Neural cell (in vitro differentiated cells): ENCODE results near the gene TRIM24. TPM values are rescaled to one million over a fixed set of nuclear protein-coding genes. Genes with fewer than 3 reads are reported as not detected.
"Not testable (repeated sequence)": the region's sequence is repeated elsewhere in the genome, so short reads cannot be mapped to it uniquely, and the experiment has no call there.

Experiments used
- H2AFZ ChIP-seq: fragments of 200-600, 300-800 bp; sonication (generic), shearing (Covaris generic); 2 replicates; pipeline ENCODE4 v1.6.0; 2014; ENCODE audit warnings: low read depth, mild to moderate bottlenecking, antibody characterized with exemption, low read length, moderate library complexity
- H3F3A ChIP-seq: fragments of 200-600 bp; shearing (Covaris generic); 2 replicates; pipeline ENCODE4 v1.6.1; 2016; ENCODE audit warnings: mild to moderate bottlenecking, moderate library complexity, mixed read lengths, antibody characterized with exemption, low read length; ENCODE audit not compliant: insufficient read depth, poor library complexity, severe bottlenecking
- H3K27ac ChIP-seq: fragments of 200-600, 300-800 bp; sonication (generic), shearing (Covaris generic); 2 replicates; pipeline ENCODE4 v1.5.1; 2014; ENCODE audit warnings: mild to moderate bottlenecking, low read length, moderate library complexity
- H3K27me3 ChIP-seq: fragments of 300-800, 200-600 bp; sonication (generic), shearing (Covaris generic); 2 replicates; pipeline ENCODE4 v1.6.0; 2014; ENCODE audit warnings: mild to moderate bottlenecking, low read depth, low read length, moderate library complexity; ENCODE audit not compliant: insufficient read depth
- H3K36me3 ChIP-seq: fragments of 300-800, 200-600 bp; sonication (generic), shearing (Covaris generic); 2 replicates; pipeline ENCODE4 v1.5.1; 2014; ENCODE audit warnings: mild to moderate bottlenecking, antibody characterized with exemption, low read length, moderate library complexity; ENCODE audit not compliant: insufficient read depth
- H3K4me2 ChIP-seq: fragments of 300-800, 200-600 bp; sonication (generic), shearing (Covaris generic); 2 replicates; pipeline ENCODE4 v1.6.0; 2014; ENCODE audit warnings: mild to moderate bottlenecking, low read length
- H3K4me3 ChIP-seq: fragments of 300-800, 200-600 bp; sonication (generic), shearing (Covaris generic); 2 replicates; pipeline ENCODE4 v1.5.1; 2014; ENCODE audit warnings: mild to moderate bottlenecking, low read length, moderate library complexity
- H3K79me2 ChIP-seq: fragments of 200-600 bp; shearing (Covaris generic); replicated peaks from 2 replicates; pipeline ENCODE4 v1.6.0; 2014; ENCODE audit warnings: mild to moderate bottlenecking, low read length, moderate library complexity; ENCODE audit not compliant: insufficient read depth
- H3K9ac ChIP-seq: fragments of 300-800, 200-600 bp; sonication (generic), shearing (Covaris generic); 2 replicates; pipeline ENCODE4 v1.6.1; 2016; ENCODE audit warnings: mild to moderate bottlenecking, low read length, mixed read lengths
- H3K9me2 ChIP-seq: fragments of 200-600 bp; shearing (Covaris generic); 2 replicates; pipeline ENCODE4 v1.6.1; 2016; ENCODE audit warnings: mild to moderate bottlenecking, low read length, mixed read lengths; ENCODE audit not compliant: insufficient read depth
- H3K9me3 ChIP-seq: fragments of 200-600, 300-800 bp; sonication (generic), shearing (Covaris generic); 2 replicates; pipeline ENCODE4 v1.6.1; 2016; ENCODE audit warnings: mild to moderate bottlenecking, mixed run types, low read length, moderate library complexity, mixed read lengths
- H4K20me1 ChIP-seq: fragments of 200-600 bp; shearing (Covaris generic); 2 replicates; pipeline ENCODE4 v1.6.1; 2016; ENCODE audit warnings: mild to moderate bottlenecking, mixed run types; ENCODE audit not compliant: insufficient read depth
- EP300 ChIP-seq: fragments of 450-650 bp; conservative IDR thresholded peaks from 2 replicates; pipeline ENCODE4 v1.6.1; 2014; ENCODE audit warnings: antibody characterized with exemption, mild to moderate bottlenecking, moderate library complexity; ENCODE audit not compliant: poor library complexity, severe bottlenecking
- EZH2 ChIP-seq: fragments of 200-600, 300-800 bp; shearing (Covaris generic), sonication (generic); IDR thresholded peaks from 2 replicates; pipeline ENCODE4 v1.6.1; 2014; ENCODE audit warnings: antibody characterized with exemption, low read length, borderline replicate concordance, mild to moderate bottlenecking; ENCODE audit not compliant: insufficient read depth, poor library complexity, severe bottlenecking
- MXI1 ChIP-seq: fragments of 450-650 bp; conservative IDR thresholded peaks from 2 replicates; pipeline ENCODE4 v1.6.1; 2014; ENCODE audit warnings: antibody characterized with exemption, mild to moderate bottlenecking; ENCODE audit not compliant: poor library complexity, severe bottlenecking
- POLR2AphosphoS5 ChIP-seq: IDR thresholded peaks from 2 replicates; pipeline ENCODE4 v1.6.1; 2012
- RAD21 ChIP-seq: fragments of 450-650 bp; conservative IDR thresholded peaks from 2 replicates; pipeline ENCODE4 v1.6.1; 2014; ENCODE audit warnings: antibody characterized with exemption, mild to moderate bottlenecking, moderate library complexity
- SMC3 ChIP-seq: fragments of 450-650 bp; conservative IDR thresholded peaks from 2 replicates; pipeline ENCODE4 v1.6.1; 2014; ENCODE audit warnings: antibody characterized with exemption, mild to moderate bottlenecking, moderate library complexity; ENCODE audit not compliant: poor library complexity
- TAF1 ChIP-seq: IDR thresholded peaks from 2 replicates; pipeline ENCODE4 v1.6.1; 2012; ENCODE audit warnings: low read depth
- polyA plus RNA-seq: library from polyadenylated mRNA; depleted of rRNA; stranded (reverse); fragments of >200 nt; gene quantifications from 2 replicates; pipeline ENCODE4 v1.2.3, GENCODE V29; 2014
- TF ChIP-seq, protein P1 (sequence below): IDR thresholded peaks from 2 replicates; pipeline ENCODE4 v1.6.1; 2012; ENCODE audit warnings: borderline replicate concordance
- TF ChIP-seq, protein P2 (sequence below): fragments of 450-650 bp; IDR thresholded peaks from 2 replicates; pipeline ENCODE4 v1.5.1; 2014; ENCODE audit warnings: antibody characterized with exemption, mild to moderate bottlenecking, moderate library complexity; ENCODE audit not compliant: poor library complexity, severe bottlenecking

TRIM24 gene
- polyA plus RNA-seq, 1 donor from 2014 or later, result 47.1 TPM

DNA sequence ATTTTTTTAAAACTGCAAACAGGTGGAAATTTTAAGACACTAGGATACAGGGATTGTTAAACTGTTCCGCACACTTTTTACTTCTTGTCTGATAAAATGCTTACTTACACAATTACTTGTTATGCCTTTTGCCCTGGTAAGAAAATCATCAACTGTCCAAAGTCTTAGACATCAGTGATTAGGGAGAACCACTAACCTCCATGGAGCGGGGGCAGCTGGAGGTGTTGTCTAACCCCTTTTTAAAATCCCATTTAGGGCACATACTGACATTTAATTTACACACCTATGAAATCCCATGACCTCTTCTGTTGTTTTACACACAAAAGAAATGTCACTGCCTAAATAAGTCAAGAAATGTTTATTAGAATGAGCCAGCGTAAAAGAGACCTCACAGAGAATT, 65.7 kb downstream of the TRIM24 start:
- peaks cover 6% of the 10 kb centered on the region for H3K79me2 ChIP-seq
- H3K9me2 ChIP-seq, result no peaks in the 10 kb centered on the region

DNA sequence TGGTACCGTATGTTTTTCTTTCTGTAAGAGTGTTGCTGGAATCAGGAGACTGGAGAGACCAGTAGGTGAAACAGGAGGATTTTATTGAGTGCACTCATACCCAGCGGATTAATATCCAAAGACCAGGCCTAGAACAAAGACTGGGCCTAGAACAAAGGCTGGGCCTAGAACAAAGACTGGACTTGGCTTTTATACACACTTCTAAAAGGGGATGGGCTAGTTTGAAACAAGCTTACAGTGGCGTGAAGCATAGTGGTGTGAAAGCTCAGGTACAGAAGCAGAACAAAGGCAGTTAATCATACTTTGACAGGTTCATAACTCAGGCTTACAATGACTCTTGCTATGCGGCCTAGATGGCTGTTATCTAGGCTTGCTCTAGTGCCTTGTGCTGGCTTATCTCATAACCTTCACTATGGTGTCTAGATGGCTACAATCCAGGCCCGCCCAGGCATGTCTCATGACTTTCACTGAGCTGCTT, 67.7 kb downstream of the TRIM24 start:
- Histone ChIP-seq H3K79me2 (peaks cover 6% of the 10 kb centered on the region), H3K36me3 (peaks cover 24% of the 10 kb centered on the region), H2AFZ (no peak overlapping the region), H3K4me2 (no peak overlapping the region), H3K27me3 (no peaks in the 10 kb centered on the region), H3K9me3 (peaks cover 7% of the 10 kb centered on the region), H3F3A (no peaks in the 10 kb centered on the region), H3K9me2 (no peaks in the 10 kb centered on the region), H3K4me3 (no peak overlapping the region), H3K27ac (no peak overlapping the region), H4K20me1 (no peaks in the 10 kb centered on the region), H3K9ac (no peak overlapping the region)
- TF ChIP-seq, protein P1, sequence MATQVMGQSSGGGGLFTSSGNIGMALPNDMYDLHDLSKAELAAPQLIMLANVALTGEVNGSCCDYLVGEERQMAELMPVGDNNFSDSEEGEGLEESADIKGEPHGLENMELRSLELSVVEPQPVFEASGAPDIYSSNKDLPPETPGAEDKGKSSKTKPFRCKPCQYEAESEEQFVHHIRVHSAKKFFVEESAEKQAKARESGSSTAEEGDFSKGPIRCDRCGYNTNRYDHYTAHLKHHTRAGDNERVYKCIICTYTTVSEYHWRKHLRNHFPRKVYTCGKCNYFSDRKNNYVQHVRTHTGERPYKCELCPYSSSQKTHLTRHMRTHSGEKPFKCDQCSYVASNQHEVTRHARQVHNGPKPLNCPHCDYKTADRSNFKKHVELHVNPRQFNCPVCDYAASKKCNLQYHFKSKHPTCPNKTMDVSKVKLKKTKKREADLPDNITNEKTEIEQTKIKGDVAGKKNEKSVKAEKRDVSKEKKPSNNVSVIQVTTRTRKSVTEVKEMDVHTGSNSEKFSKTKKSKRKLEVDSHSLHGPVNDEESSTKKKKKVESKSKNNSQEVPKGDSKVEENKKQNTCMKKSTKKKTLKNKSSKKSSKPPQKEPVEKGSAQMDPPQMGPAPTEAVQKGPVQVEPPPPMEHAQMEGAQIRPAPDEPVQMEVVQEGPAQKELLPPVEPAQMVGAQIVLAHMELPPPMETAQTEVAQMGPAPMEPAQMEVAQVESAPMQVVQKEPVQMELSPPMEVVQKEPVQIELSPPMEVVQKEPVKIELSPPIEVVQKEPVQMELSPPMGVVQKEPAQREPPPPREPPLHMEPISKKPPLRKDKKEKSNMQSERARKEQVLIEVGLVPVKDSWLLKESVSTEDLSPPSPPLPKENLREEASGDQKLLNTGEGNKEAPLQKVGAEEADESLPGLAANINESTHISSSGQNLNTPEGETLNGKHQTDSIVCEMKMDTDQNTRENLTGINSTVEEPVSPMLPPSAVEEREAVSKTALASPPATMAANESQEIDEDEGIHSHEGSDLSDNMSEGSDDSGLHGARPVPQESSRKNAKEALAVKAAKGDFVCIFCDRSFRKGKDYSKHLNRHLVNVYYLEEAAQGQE, result no peak
- no peak for TF ChIP-seq EP300
- no peak for TF ChIP-seq POLR2AphosphoS5
- TF ChIP-seq EZH2, result no peak
- no peak for TF ChIP-seq RAD21
- TF ChIP-seq TAF1, result no peak
- TF ChIP-seq SMC3, result no peak
- TF ChIP-seq, protein P2, sequence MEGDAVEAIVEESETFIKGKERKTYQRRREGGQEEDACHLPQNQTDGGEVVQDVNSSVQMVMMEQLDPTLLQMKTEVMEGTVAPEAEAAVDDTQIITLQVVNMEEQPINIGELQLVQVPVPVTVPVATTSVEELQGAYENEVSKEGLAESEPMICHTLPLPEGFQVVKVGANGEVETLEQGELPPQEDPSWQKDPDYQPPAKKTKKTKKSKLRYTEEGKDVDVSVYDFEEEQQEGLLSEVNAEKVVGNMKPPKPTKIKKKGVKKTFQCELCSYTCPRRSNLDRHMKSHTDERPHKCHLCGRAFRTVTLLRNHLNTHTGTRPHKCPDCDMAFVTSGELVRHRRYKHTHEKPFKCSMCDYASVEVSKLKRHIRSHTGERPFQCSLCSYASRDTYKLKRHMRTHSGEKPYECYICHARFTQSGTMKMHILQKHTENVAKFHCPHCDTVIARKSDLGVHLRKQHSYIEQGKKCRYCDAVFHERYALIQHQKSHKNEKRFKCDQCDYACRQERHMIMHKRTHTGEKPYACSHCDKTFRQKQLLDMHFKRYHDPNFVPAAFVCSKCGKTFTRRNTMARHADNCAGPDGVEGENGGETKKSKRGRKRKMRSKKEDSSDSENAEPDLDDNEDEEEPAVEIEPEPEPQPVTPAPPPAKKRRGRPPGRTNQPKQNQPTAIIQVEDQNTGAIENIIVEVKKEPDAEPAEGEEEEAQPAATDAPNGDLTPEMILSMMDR, result no peak
- no peak for TF ChIP-seq MXI1

More for the DNA sequence above, 65.7 kb downstream of the TRIM24 start:
- Histone ChIP-seq H3K4me2 (no peak overlapping the region), H3K27ac (no peak overlapping the region), H2AFZ (no peak overlapping the region), H3K36me3 (peaks cover 27% of the 10 kb centered on the region), H3F3A (no peaks in the 10 kb centered on the region), H3K9ac (no peak overlapping the region), H3K4me3 (no peak overlapping the region), H4K20me1 (no peaks in the 10 kb centered on the region), H3K27me3 (no peaks in the 10 kb centered on the region), H3K9me3 (peaks cover 7% of the 10 kb centered on the region)
- no peak for TF ChIP-seq RAD21
- TF ChIP-seq TAF1, result no peak
- TF ChIP-seq SMC3, result no peak
- no peak for TF ChIP-seq EP300
- TF ChIP-seq MXI1, result no peak
- TF ChIP-seq EZH2, result no peak
- TF ChIP-seq, protein P2, result no peak
- TF ChIP-seq, protein P1, result no peak
- TF ChIP-seq POLR2AphosphoS5, result no peak

DNA sequence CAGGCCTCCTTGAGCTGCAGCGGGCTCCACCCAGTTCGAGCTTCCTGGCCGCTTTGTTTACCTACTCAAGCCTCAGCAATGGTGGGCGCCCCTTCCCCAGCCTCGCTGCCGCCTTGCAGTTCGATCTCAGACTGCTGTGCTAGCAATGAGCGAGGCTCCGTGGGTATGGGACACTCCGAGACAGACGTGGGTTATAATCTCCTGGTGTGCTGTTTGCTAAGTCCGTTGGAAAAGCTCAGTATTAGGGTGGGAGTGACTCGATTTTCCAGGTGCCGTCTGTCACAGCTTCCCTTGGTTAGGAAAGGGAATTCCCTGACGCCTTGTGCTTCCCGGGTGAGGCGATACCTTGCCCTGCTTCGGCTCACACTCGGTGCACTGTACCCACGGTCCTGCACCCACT, 76.8 kb downstream of the TRIM24 start:
- H3K27ac ChIP-seq, H3K9me3 ChIP-seq, H3K27me3 ChIP-seq, H2AFZ ChIP-seq, H4K20me1 ChIP-seq, H3K4me3 ChIP-seq, H3F3A ChIP-seq, H3K9me2 ChIP-seq, H3K4me2 ChIP-seq, H3K79me2 ChIP-seq, H3K9ac ChIP-seq: not testable (repeated sequence)
- peaks cover 15% of the 10 kb centered on the region for H3K36me3 ChIP-seq
